Neural progenitor cell (in vitro differentiated cells): ENCODE measurements around the gene YWHAH.

Source experiments
- CTCF ChIP-seq: fragments of 200-600 bp; sonication (generic); IDR thresholded peaks from 2 replicates; pipeline ENCODE4 v1.5.1; 2017; ENCODE audit warnings: antibody characterized with exemption, mild to moderate bottlenecking
- EZH2 ChIP-seq: fragments of 200-600 bp; sonication (generic); IDR thresholded peaks from 2 replicates; pipeline ENCODE4 v1.6.1; 2017; ENCODE audit warnings: antibody characterized with exemption, mild to moderate bottlenecking, moderate library complexity
- EZH2phosphoT487 ChIP-seq: fragments of 200-600 bp; sonication (generic); IDR thresholded peaks from 2 replicates; pipeline ENCODE4 v1.6.1; 2017; ENCODE audit warnings: antibody characterized with exemption

DNA sequence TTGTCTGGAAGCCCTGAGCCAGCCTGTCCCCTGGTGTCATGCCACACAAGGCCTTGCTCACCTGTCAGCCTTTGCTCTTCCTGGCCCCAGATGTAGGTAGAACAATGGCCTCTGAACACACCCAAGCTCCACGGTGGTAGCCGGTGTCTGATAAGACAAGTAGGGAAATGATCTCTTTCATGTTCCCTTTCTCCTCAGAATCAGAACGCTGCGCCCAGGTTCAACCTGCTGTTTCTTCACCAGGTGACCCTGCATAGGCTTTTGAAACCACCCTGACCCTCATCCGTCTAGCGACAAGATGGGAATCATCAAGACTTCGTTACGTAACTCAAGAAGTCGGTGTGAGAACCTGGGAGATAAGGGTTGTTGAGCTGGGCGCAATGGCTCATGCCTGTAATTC lies 28.7 kb upstream of the YWHAH start:
- no peak for TF ChIP-seq CTCF
- TF ChIP-seq EZH2, result no peak
- no peak for TF ChIP-seq EZH2phosphoT487
